GM12878 (cell line): ENCODE data around the gene ATF3. TPM values are rescaled to one million over a fixed set of nuclear protein-coding genes. Genes with fewer than 3 reads are reported as not detected.
A peak's percentile ranks its signal among the peaks of the same experiment; 100 is the strongest.

Experiments
- ATAC-seq: fragments of 200-7000 bp; cut with Tn5 transposase; 3 replicates; pipeline ENCODE4 v1.9.1; 2020; ENCODE audit warnings: mild to moderate bottlenecking, moderate library complexity
- BruUV-seq: library from RNA; stranded (reverse); fragments of 400-500 nt; replicated peaks from 2 replicates; lab custom pipeline; 2021; lab: Mats Ljungman, UMichigan
- CTCF ChIA-PET: fragments of 300-600 bp; sonication (Branson Sonifier 250); formaldehyde crosslinking; extraction: SDS; loops from one replicate; lab custom pipeline; 2021; ENCODE audit warnings: inconsistent platforms; lab: Yijun Ruan, JAX
- POLR2A ChIA-PET: fragments of 350-600 bp; formaldehyde crosslinking; extraction: SDS; loops from one replicate; lab custom pipeline; 2021; ENCODE audit warnings: inconsistent platforms; lab: Charles Lee
- RAD21 ChIA-PET: fragments of 300-600 bp; sonication (Branson Sonifier 250); formaldehyde crosslinking; loops from one replicate; lab custom pipeline; 2023; ENCODE audit warnings: antibody characterized with exemption; ENCODE audit not compliant: unreplicated experiment; lab: Charles Lee
- SMC1A ChIA-PET: fragments of 300-600 bp; sonication (Branson Sonifier 250); formaldehyde crosslinking; loops from one replicate; lab custom pipeline; 2023; ENCODE audit not compliant: unreplicated experiment, uncharacterized antibody; lab: Charles Lee
- DNase-seq: peaks from one replicate; pipeline ENCODE4 v3.0.0-alpha.2; 2011; ENCODE audit warnings: low read depth, low spot score
- FAIRE-seq: peaks from 3 replicates; lab custom pipeline; 2011; peaks lifted over from hg19 to GRCh38; lab: Jason Lieb, UNC
- H2AFZ ChIP-seq: 2 replicates; pipeline ENCODE4 v1.6.0; 2011; ENCODE audit warnings: low read depth, low read length, control low read depth; ENCODE audit not compliant: control insufficient read depth
- H3K27ac ChIP-seq: 2 replicates; pipeline ENCODE4 v1.5.1; 2011; ENCODE audit warnings: control low read depth; ENCODE audit not compliant: control insufficient read depth, insufficient read depth
- H3K27me3 ChIP-seq, 2 experiments: replicated peaks in 1 of 2; 2 replicates each; pipeline versions ENCODE4 v1.6.0 to v1.6.1; 2011; ENCODE audit warnings: low read length in 1 of 2; ENCODE audit not compliant: control insufficient read depth in 2 of 2, insufficient read depth in 2 of 2
- H3K36me3 ChIP-seq, 2 experiments: 2 replicates each; pipeline ENCODE4 v1.5.1; 2011; ENCODE audit warnings: low read length in 1 of 2; ENCODE audit not compliant: control insufficient read depth in 2 of 2, insufficient read depth in 2 of 2
- H3K4me1 ChIP-seq: 2 replicates; pipeline ENCODE4 v1.6.1; 2011; ENCODE audit warnings: mild to moderate bottlenecking, low read length, moderate library complexity, mixed read lengths; ENCODE audit not compliant: control insufficient read depth, insufficient read depth
- H3K4me2 ChIP-seq: 2 replicates; pipeline ENCODE4 v1.6.0; 2011; ENCODE audit warnings: control low read depth; ENCODE audit not compliant: control insufficient read depth, insufficient read depth
- H3K4me3 ChIP-seq: fragments of 200-600 bp; sonication (generic); 2 replicates; pipeline ENCODE4 v1.5.1; 2016
- H3K79me2 ChIP-seq: 2 replicates; pipeline ENCODE4 v1.6.0; 2011; ENCODE audit warnings: low read length; ENCODE audit not compliant: control insufficient read depth, insufficient read depth
- H3K9ac ChIP-seq: 2 replicates; pipeline ENCODE4 v1.8.0; 2011; ENCODE audit warnings: low read length, control low read depth, mixed read lengths; ENCODE audit not compliant: control insufficient read depth, insufficient read depth
- H3K9me3 ChIP-seq: replicated peaks from 3 replicates; pipeline ENCODE4 v1.5.1; 2011; ENCODE audit warnings: mild to moderate bottlenecking, low read length; ENCODE audit not compliant: control insufficient read depth, insufficient read depth
- H4K20me1 ChIP-seq: 2 replicates; pipeline ENCODE4 v1.6.0; 2011; ENCODE audit not compliant: control insufficient read depth, insufficient read depth
- ASH2L ChIP-seq: fragments of 300-600, 200-600 bp; sonication (generic); IDR thresholded peaks from 2 replicates; pipeline ENCODE4 v1.6.1; 2017; ENCODE audit warnings: low read depth, mild to moderate bottlenecking, borderline replicate concordance
- BHLHE40 ChIP-seq, 2 experiments: fragments of 450-650 bp in 1 of 2; IDR thresholded peaks; 2 replicates each; pipeline ENCODE4 v1.6.1; 2011 to 2017; ENCODE audit warnings: low read depth in 2 of 2, borderline replicate concordance in 1 of 2, improper control_type of control experiment in 1 of 2, low read length in 1 of 2, mild to moderate bottlenecking in 1 of 2
- CBFB ChIP-seq: IDR thresholded peaks from 2 replicates; pipeline ENCODE4 v1.6.1; 2016; ENCODE audit warnings: antibody characterized with exemption, low read depth
- MLLT1 ChIP-seq: fragments of 450-650 bp; IDR thresholded peaks from 2 replicates; pipeline ENCODE4 v1.6.1; 2016; ENCODE audit warnings: mild to moderate bottlenecking
- NBN ChIP-seq: fragments of 450-650 bp; IDR thresholded peaks from 2 replicates; pipeline ENCODE4 v1.6.1; 2016
- POU2F2 ChIP-seq: IDR thresholded peaks from 3 replicates; pipeline ENCODE4 v1.6.1; 2011; ENCODE audit warnings: low read depth, mild to moderate bottlenecking, low read length, borderline replicate concordance
- SIN3A ChIP-seq: IDR thresholded peaks from 2 replicates; pipeline ENCODE4 v1.6.1; 2012; ENCODE audit warnings: low read depth, low read length, improper control_type of control experiment
- SIX5 ChIP-seq: IDR thresholded peaks from 2 replicates; pipeline ENCODE4 v1.6.1; 2011; ENCODE audit warnings: mild to moderate bottlenecking, low read depth, low read length, moderate library complexity; ENCODE audit not compliant: severe bottlenecking
- TBL1XR1 ChIP-seq: IDR thresholded peaks from 2 replicates; pipeline ENCODE4 v1.6.1; 2012; ENCODE audit warnings: low read depth, low read length, improper control_type of control experiment
- ZBTB40 ChIP-seq: fragments of 450-650 bp; IDR thresholded peaks from 2 replicates; pipeline ENCODE4 v1.6.1; 2016; ENCODE audit warnings: mild to moderate bottlenecking, moderate library complexity, borderline replicate concordance
- ZNF24 ChIP-seq: fragments of 450-650 bp; IDR thresholded peaks from 2 replicates; pipeline ENCODE4 v1.6.1; 2017; ENCODE audit warnings: antibody characterized with exemption, mild to moderate bottlenecking
- WGBS: methylation state at CpG from one replicate; pipeline ENCODE4 v1.1.6; 2016; ENCODE audit warnings: low lambda C conversion rate; ENCODE audit not compliant: insufficient replicate concordance, insufficient coverage; ENCODE audit errors: missing lambda C conversion rate; 5-methylcytosine and 5-hydroxymethylcytosine counted together
- in situ Hi-C: fragments of 300-500 bp; cut with MboI; formaldehyde crosslinking; loops from 9 replicates; pipeline ENCODE4 v1.14.3; 2018; ENCODE audit warnings: mixed read lengths
- intact Hi-C: fragments of 100-400 bp; cut with micrococcal nuclease; formaldehyde crosslinking; loops from one replicate; pipeline ENCODE4 v1.14.2; 2022; ENCODE audit not compliant: unreplicated experiment
- polyA plus RNA-seq, 11 experiments: library from polyadenylated mRNA; depleted of rRNA in 4 of 11; unstranded in 6 of 11; stranded (reverse) in 5 of 11; fragments of >200 nt; fragmentation: Nextera tagmentation in 4 of 11; fragmentation: Illumina TruSeq in 1 of 11; extraction: Ambion mirVana in 4 of 11; extraction: Trizol in 1 of 11; gene quantifications; 1 replicate in 1 of 11; 2 replicates in 10 of 11; pipeline versions ENCODE4 v1.2.1 to v1.2.3, GENCODE V29; 2011 to 2016; ENCODE audit warnings: inconsistent platforms in 2 of 11, missing spikeins in 2 of 11, low read depth in 1 of 11
- total RNA-seq, 4 experiments: library from RNA; depleted of rRNA in 3 of 4; stranded (reverse); fragments of >200 nt in 3 of 4; fragmentation: Illumina TruSeq in 1 of 4; extraction: Trizol in 1 of 4; gene quantifications; 2 replicates each; pipeline versions ENCODE4 v1.2.1 to v1.2.3, GENCODE V29; 2013 to 2021
- TF ChIP-seq, protein P1 (sequence below): IDR thresholded peaks from 2 replicates; pipeline ENCODE4 v1.6.1; 2011; ENCODE audit warnings: low read depth, mild to moderate bottlenecking, low read length, moderate library complexity, borderline replicate concordance; ENCODE audit errors: extremely low read depth
- TF ChIP-seq, protein P2 (sequence below): fragments of 450-650 bp; IDR thresholded peaks from 2 replicates; pipeline ENCODE4 v1.6.1; 2017; ENCODE audit warnings: low read depth, mild to moderate bottlenecking, moderate library complexity

The ATF3 gene
- total and polyA plus RNA-seq, 10 of the 15 experiments (the other 5 are each of a cell fraction or from before 2014, with no cell fraction given): 3.0 to 13.9 (median 8.3) TPM

GRCh38 chr1:212587016-212587887 lies 21.3 kb upstream of the ATF3 start:
- ATAC-seq: peak; percentile 16; the same call in 1 of the 3 replicates
- no peak overlapping the region for H2AFZ ChIP-seq
- in situ Hi-C loops: no loop called here
- 0 out of 2 replicates have a peak overlapping the region, but pooled peaks have one; percentile 5 for H3K4me2 ChIP-seq
- H4K20me1 ChIP-seq: no peaks in the 10 kb centered on the region
- POLR2A ChIA-PET: interaction anchor here (0.6 to 2.9 kb wide), 9 partner anchors 10 to 108 kb away, joined by 3 to 28 read pairs (median 6); partner anchors contain the start of gene ATF3
- H3K27me3 ChIP-seq: no peaks in the 10 kb centered on the region
- H3K36me3 ChIP-seq: no peaks in the 10 kb centered on the region
- peaks cover 15% of the 10 kb centered on the region for H3K4me1 ChIP-seq
- H3K4me3 ChIP-seq: no peak overlapping the region
- H3K27ac ChIP-seq: no peak overlapping the region
- WGBS: 59% methylated on average over 11 of the region's 11 CpGs
- SMC1A ChIA-PET: interaction anchor here (0.8 to 6.0 kb wide), 17 partner anchors 9 to 114 kb away, joined by 3 to 50 read pairs (median 4); partner anchors contain the start of gene ATF3
- CTCF ChIA-PET: interaction anchor here (0.8 to 4.0 kb wide), 12 partner anchors 8 to 195 kb away, joined by 3 to 30 read pairs (median 4); no protein-coding TSS in a partner anchor
- H3K9me3 ChIP-seq: no peaks in the 10 kb centered on the region
- no peak for FAIRE-seq
- BruUV-seq: no TSS peak
- H3K9ac ChIP-seq: no peak overlapping the region
- no peak for DNase-seq
- no peaks in the 10 kb centered on the region for H3K79me2 ChIP-seq
- RAD21 ChIA-PET: interaction anchor here (0.7 to 4.4 kb wide), 11 partner anchors 10 to 110 kb away, joined by 3 to 33 read pairs (median 6); partner anchors contain the start of gene ATF3
- intact Hi-C loops: no loop called here
- TF ChIP-seq TBL1XR1: no peak
- TF ChIP-seq, protein P1, sequence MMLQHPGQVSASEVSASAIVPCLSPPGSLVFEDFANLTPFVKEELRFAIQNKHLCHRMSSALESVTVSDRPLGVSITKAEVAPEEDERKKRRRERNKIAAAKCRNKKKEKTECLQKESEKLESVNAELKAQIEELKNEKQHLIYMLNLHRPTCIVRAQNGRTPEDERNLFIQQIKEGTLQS: no peak
- no peak for TF ChIP-seq SIX5
- no peak for TF ChIP-seq SIN3A
- TF ChIP-seq ZBTB40: peak; percentile 39; the same call in 1 of the 2 replicates
- TF ChIP-seq MLLT1: peak; percentile 91
- 0 out of 4 replicates have a peak, but pooled peaks of 1 of the 2 experiments have one; percentile 2 for TF ChIP-seq BHLHE40 (IDR thresholded peaks at IDR 0.05; ENCODE audit: borderline replicate concordance in 1 of 2, low read depth in 2 of 2, low read length in 1 of 2)
- TF ChIP-seq NBN: 0 out of 2 replicates have a peak, but pooled peaks have one; percentile 14
- TF ChIP-seq CBFB: no peak
- no peak for TF ChIP-seq ZNF24
- TF ChIP-seq POU2F2: no peak
- TF ChIP-seq, protein P2, sequence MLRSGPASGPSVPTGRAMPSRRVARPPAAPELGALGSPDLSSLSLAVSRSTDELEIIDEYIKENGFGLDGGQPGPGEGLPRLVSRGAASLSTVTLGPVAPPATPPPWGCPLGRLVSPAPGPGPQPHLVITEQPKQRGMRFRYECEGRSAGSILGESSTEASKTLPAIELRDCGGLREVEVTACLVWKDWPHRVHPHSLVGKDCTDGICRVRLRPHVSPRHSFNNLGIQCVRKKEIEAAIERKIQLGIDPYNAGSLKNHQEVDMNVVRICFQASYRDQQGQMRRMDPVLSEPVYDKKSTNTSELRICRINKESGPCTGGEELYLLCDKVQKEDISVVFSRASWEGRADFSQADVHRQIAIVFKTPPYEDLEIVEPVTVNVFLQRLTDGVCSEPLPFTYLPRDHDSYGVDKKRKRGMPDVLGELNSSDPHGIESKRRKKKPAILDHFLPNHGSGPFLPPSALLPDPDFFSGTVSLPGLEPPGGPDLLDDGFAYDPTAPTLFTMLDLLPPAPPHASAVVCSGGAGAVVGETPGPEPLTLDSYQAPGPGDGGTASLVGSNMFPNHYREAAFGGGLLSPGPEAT: no peak; the same call in 1 of the 2 replicates
- TF ChIP-seq ASH2L: no peak
